Measurements from ENCODE around the gene RASSF10. TPM values are rescaled to one million over a fixed set of nuclear protein-coding genes. Genes with fewer than 3 reads are reported as not detected.

Gene RASSF10
- total RNA-seq, 2 donors from 2014 or later: 29.1 to 30.8 TPM

DNA sequence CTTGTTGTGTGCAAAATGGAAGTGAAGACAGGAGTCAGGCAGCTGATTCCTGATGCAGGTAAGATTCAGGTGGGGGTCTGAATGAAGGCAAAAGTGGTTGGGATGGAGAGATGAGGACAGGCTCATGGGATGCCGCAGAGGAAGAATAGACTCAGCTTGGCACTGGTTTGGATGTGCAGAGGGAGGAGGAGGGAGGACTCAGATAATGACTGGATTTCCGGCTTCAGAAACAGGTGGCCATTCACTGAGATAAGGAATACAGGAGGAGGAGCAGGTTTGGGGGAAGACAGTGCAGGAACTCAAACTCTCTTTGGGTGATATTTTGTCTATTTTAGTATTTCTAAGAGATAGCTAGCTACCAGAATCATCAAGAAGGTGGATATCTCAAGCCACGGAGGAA lies 19.2 kb downstream of the RASSF10 start:
- no peaks in the 10 kb centered on the region for H3K27me3 Mint-ChIP-seq (ENCODE audit: insufficient read depth)
- H3K4me1 ChIP-seq (ENCODE audit: control insufficient read depth, insufficient read depth, low read length): peaks cover 9% of the 10 kb centered on the region
- H3K4me1 Mint-ChIP-seq: peaks cover 13% of the 10 kb centered on the region
- no peak overlapping the region for H3K4me3 Mint-ChIP-seq
- no peaks in the 10 kb centered on the region for H3K36me3 Mint-ChIP-seq (ENCODE audit: low read depth)
- WGBS, 2 experiments (ENCODE audit: insufficient coverage in 1 of 2, insufficient read length in 1 of 2): 94 to 96% methylated on average over 3 of the region's 3 CpGs
- H3K36me3 ChIP-seq (ENCODE audit: control insufficient read depth, insufficient read depth, low read length): no peaks in the 10 kb centered on the region
- TF ChIP-seq, protein P1, sequence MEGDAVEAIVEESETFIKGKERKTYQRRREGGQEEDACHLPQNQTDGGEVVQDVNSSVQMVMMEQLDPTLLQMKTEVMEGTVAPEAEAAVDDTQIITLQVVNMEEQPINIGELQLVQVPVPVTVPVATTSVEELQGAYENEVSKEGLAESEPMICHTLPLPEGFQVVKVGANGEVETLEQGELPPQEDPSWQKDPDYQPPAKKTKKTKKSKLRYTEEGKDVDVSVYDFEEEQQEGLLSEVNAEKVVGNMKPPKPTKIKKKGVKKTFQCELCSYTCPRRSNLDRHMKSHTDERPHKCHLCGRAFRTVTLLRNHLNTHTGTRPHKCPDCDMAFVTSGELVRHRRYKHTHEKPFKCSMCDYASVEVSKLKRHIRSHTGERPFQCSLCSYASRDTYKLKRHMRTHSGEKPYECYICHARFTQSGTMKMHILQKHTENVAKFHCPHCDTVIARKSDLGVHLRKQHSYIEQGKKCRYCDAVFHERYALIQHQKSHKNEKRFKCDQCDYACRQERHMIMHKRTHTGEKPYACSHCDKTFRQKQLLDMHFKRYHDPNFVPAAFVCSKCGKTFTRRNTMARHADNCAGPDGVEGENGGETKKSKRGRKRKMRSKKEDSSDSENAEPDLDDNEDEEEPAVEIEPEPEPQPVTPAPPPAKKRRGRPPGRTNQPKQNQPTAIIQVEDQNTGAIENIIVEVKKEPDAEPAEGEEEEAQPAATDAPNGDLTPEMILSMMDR (conservative IDR thresholded peaks at IDR 0.05): no peak
- no peak for DNase-seq
- H3K9ac ChIP-seq (ENCODE audit: extremely low read depth, low read length, poor library complexity, severe bottlenecking): no peak overlapping the region
- no peak overlapping the region for H3K27ac ChIP-seq (ENCODE audit: low read depth, low read length)
- H3K9me3 Mint-ChIP-seq: no peaks in the 10 kb centered on the region
- no peaks in the 10 kb centered on the region for H3K9me3 ChIP-seq (ENCODE audit: control insufficient read depth, low read length)
- no peaks in the 10 kb centered on the region for H3K27me3 ChIP-seq (ENCODE audit: control insufficient read depth, insufficient read depth, low read length, poor library complexity, severe bottlenecking)
- no peak overlapping the region for H3K4me3 ChIP-seq (ENCODE audit: low read length)
- no peak overlapping the region for H3K27ac Mint-ChIP-seq

DNA sequence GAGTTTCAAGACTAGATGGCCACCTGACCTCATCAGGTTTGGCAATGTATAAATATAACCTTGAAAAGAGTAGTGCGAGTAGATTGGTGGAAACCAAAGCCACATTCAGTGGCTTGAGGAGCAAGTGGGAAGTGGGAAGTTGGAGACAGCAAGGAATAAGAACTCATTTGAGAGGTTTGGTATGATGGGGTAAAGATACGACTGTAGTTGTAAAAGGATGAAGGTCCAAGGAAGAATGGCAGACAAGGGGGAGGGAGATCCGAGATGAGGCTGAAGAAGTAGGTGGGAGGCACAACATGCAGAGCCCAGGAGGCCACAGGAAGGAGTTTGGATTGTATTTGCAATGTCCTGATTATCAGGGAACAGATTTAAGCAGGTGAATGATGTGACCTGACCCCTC lies 20.8 kb downstream of the RASSF10 start:
- no peak overlapping the region for H3K27ac ChIP-seq (ENCODE audit: low read depth, low read length)
- H3K27me3 ChIP-seq (ENCODE audit: control insufficient read depth, insufficient read depth, low read length, poor library complexity, severe bottlenecking): no peaks in the 10 kb centered on the region
- TF ChIP-seq, protein P1 (conservative IDR thresholded peaks at IDR 0.05): no peak
- no peaks in the 10 kb centered on the region for H3K9me3 Mint-ChIP-seq
- no peak overlapping the region for H3K9ac ChIP-seq (ENCODE audit: extremely low read depth, low read length, poor library complexity, severe bottlenecking)
- H3K27me3 Mint-ChIP-seq (ENCODE audit: insufficient read depth): peaks cover 2% of the 10 kb centered on the region
- no peak overlapping the region for H3K4me3 ChIP-seq (ENCODE audit: low read length)
- H3K36me3 Mint-ChIP-seq (ENCODE audit: low read depth): no peaks in the 10 kb centered on the region
- WGBS, 2 experiments (ENCODE audit: insufficient coverage in 1 of 2, insufficient read length in 1 of 2): 96 to 97% methylated on average over 3 of the region's 3 CpGs
- H3K4me1 ChIP-seq (ENCODE audit: control insufficient read depth, insufficient read depth, low read length): no peaks in the 10 kb centered on the region
- no peak for DNase-seq
- no peaks in the 10 kb centered on the region for H3K4me1 Mint-ChIP-seq
- H3K27ac Mint-ChIP-seq: no peak overlapping the region
- no peaks in the 10 kb centered on the region for H3K9me3 ChIP-seq (ENCODE audit: control insufficient read depth, low read length)
- no peaks in the 10 kb centered on the region for H3K36me3 ChIP-seq (ENCODE audit: control insufficient read depth, insufficient read depth, low read length)
- no peak overlapping the region for H3K4me3 Mint-ChIP-seq

DNA sequence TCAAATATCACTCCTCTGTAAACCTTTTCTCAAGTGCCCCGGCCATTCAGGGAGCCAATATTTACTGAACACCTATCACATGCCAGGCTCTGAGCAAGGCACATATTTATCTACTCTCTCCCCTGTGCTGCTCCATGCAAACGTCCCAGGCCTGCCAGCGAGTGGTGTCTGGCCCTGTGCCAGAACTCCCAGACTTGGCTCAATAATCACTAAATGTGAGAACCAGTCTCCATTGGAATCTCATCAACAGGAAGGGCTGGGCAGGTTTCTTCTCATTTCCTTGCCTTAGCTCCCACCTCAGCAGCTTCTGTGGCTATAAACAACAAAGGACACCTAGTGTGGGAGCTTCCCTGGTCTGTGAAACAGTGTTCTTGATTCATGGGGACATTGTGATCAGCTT lies 21.7 kb downstream of the RASSF10 start:
- Histone ChIP-seq H3K4me3 (ENCODE audit: low read length) (no peak overlapping the region), H3K4me1 (ENCODE audit: control insufficient read depth, insufficient read depth, low read length) (no peaks in the 10 kb centered on the region), H3K27ac (ENCODE audit: low read depth, low read length) (no peak overlapping the region), H3K9ac (ENCODE audit: extremely low read depth, low read length, poor library complexity, severe bottlenecking) (no peak overlapping the region), H3K27me3 (ENCODE audit: control insufficient read depth, insufficient read depth, low read length, poor library complexity, severe bottlenecking) (no peaks in the 10 kb centered on the region), H3K9me3 (ENCODE audit: control insufficient read depth, low read length) (no peaks in the 10 kb centered on the region), H3K36me3 (ENCODE audit: control insufficient read depth, insufficient read depth, low read length) (no peaks in the 10 kb centered on the region)
- Mint-ChIP-seq H3K4me3 (no peak overlapping the region), H3K4me1 (no peaks in the 10 kb centered on the region), H3K9me3 (no peaks in the 10 kb centered on the region), H3K27me3 (ENCODE audit: insufficient read depth) (peaks cover 9% of the 10 kb centered on the region), H3K36me3 (ENCODE audit: low read depth) (no peaks in the 10 kb centered on the region), H3K27ac (no peak overlapping the region)
- 80 to 91% methylated on average over 2 to 3 of the region's 3 CpGs for WGBS, 2 experiments (ENCODE audit: insufficient coverage in 1 of 2, insufficient read length in 1 of 2)
- no peak for DNase-seq
- TF ChIP-seq, protein P1 (conservative IDR thresholded peaks at IDR 0.05): no peak
